Keratinocyte (primary cell): ENCODE data around the gene JCAD. TPM values are rescaled to one million over a fixed set of nuclear protein-coding genes. Genes with fewer than 3 reads are reported as not detected.

Source experiments
- DNase-seq: peaks from one replicate; pipeline ENCODE4 v3.0.0-alpha.2; 2011; ENCODE audit warnings: low read depth, missing footprints, low spot score
- FAIRE-seq: peaks from 2 replicates; lab custom pipeline; 2011; peaks lifted over from hg19 to GRCh38; lab: Jason Lieb, UNC
- H2AFZ ChIP-seq: 2 replicates; pipeline ENCODE4 v1.6.0; 2012; ENCODE audit warnings: low read length, control low read depth, inconsistent platforms; ENCODE audit not compliant: control insufficient read depth
- H3K27ac ChIP-seq: 2 replicates; pipeline ENCODE4 v1.5.1; 2011; ENCODE audit warnings: low read length; ENCODE audit not compliant: control insufficient read depth, insufficient read depth
- H3K27me3 ChIP-seq: 3 replicates; pipeline ENCODE4 v1.6.0; 2011; ENCODE audit warnings: low read length; ENCODE audit not compliant: control insufficient read depth, insufficient read depth; ENCODE audit errors: extremely low read depth
- H3K36me3 ChIP-seq, 2 experiments: 2 replicates in 1 of 2; 3 replicates in 1 of 2; pipeline ENCODE4 v1.5.1; 2011; ENCODE audit warnings: low read length in 2 of 2, mild to moderate bottlenecking in 1 of 2; ENCODE audit not compliant: control insufficient read depth in 2 of 2, insufficient read depth in 2 of 2; ENCODE audit errors: extremely low read depth in 1 of 2
- H3K4me1 ChIP-seq: 3 replicates; pipeline ENCODE4 v1.5.1; 2011; ENCODE audit warnings: low read length; ENCODE audit not compliant: control insufficient read depth, insufficient read depth; ENCODE audit errors: extremely low read depth
- H3K4me2 ChIP-seq: 3 replicates; pipeline ENCODE4 v1.6.0; 2011; ENCODE audit warnings: low read depth, low read length; ENCODE audit not compliant: control insufficient read depth, insufficient read depth; ENCODE audit errors: extremely low read depth
- H3K4me3 ChIP-seq, 3 experiments: fragments of 200-600 bp in 1 of 3; sonication (generic) in 1 of 3; 2 replicates in 2 of 3; 3 replicates in 1 of 3; pipeline ENCODE4 v1.5.1; 2011 to 2016; ENCODE audit warnings: low read length in 3 of 3, mild to moderate bottlenecking in 3 of 3, control low read depth in 2 of 3, inconsistent platforms in 1 of 3, low read depth in 1 of 3, mixed read lengths in 1 of 3, mixed run types in 1 of 3, moderate library complexity in 1 of 3; ENCODE audit not compliant: control insufficient read depth in 2 of 3, insufficient read depth in 2 of 3; ENCODE audit errors: extremely low read depth in 1 of 3
- H3K79me2 ChIP-seq: 2 replicates; pipeline ENCODE4 v1.6.0; 2012; ENCODE audit warnings: low read length; ENCODE audit not compliant: control insufficient read depth, insufficient read depth
- H3K9ac ChIP-seq: 3 replicates; pipeline ENCODE4 v1.6.0; 2011; ENCODE audit warnings: low read length; ENCODE audit not compliant: control insufficient read depth, insufficient read depth; ENCODE audit errors: extremely low read depth
- H3K9me1 ChIP-seq: 3 replicates; pipeline ENCODE4 v1.6.0; 2011; ENCODE audit warnings: low read length; ENCODE audit not compliant: control insufficient read depth, insufficient read depth; ENCODE audit errors: extremely low read depth
- H3K9me3 ChIP-seq: 2 replicates; pipeline ENCODE4 v1.5.1; 2012; ENCODE audit warnings: low read depth, low read length; ENCODE audit not compliant: control insufficient read depth
- H4K20me1 ChIP-seq: 3 replicates; pipeline ENCODE4 v1.6.0; 2011; ENCODE audit warnings: low read length; ENCODE audit not compliant: control insufficient read depth, insufficient read depth; ENCODE audit errors: extremely low read depth
- EZH2 ChIP-seq: IDR thresholded peaks from one replicate; pipeline ENCODE4 v1.6.1; 2012; ENCODE audit warnings: inconsistent platforms, mild to moderate bottlenecking, low read length, moderate library complexity
- dilution Hi-C: fragments of 300-500 bp; cut with MboI; formaldehyde crosslinking; loops from one replicate; pipeline ENCODE4 v1.7.0; 2020; ENCODE audit warnings: low sequenced_read_pairs; ENCODE audit not compliant: extremely low pct_ligation_motif_present
- polyA plus RNA-seq, 5 experiments: library from polyadenylated mRNA; depleted of rRNA in 3 of 5; stranded (reverse) in 3 of 5; stranded (forward) in 1 of 5; unstranded in 1 of 5; fragments of >200 nt; gene quantifications; 1 replicate in 1 of 5; 2 replicates in 3 of 5; 3 replicates in 1 of 5; pipeline versions ENCODE4 v1.2.1 to v1.2.3, GENCODE V29; 2011 to 2012; ENCODE audit warnings: missing spikeins in 2 of 5, low read depth in 1 of 5, low replicate concordance in 1 of 5
- TF ChIP-seq, protein P1 (sequence below), 3 experiments: IDR thresholded peaks in 1 of 3; conservative IDR thresholded peaks in 1 of 3; optimal IDR thresholded peaks in 1 of 3; 2 replicates in 2 of 3; 3 replicates in 1 of 3; pipeline versions ENCODE3 to v1.5.1; 2011; ENCODE audit warnings: low read length in 3 of 3, mild to moderate bottlenecking in 3 of 3, moderate library complexity in 2 of 3, control low read depth in 1 of 3, inconsistent platforms in 1 of 3; ENCODE audit not compliant: insufficient read depth in 2 of 3; ENCODE audit errors: extremely low read depth in 1 of 3

Gene JCAD
- polyA plus RNA-seq, 1 donor (not counting 4 experiments of a cell fraction or from before 2014, with no cell fraction given), result 0.10 TPM

DNA sequence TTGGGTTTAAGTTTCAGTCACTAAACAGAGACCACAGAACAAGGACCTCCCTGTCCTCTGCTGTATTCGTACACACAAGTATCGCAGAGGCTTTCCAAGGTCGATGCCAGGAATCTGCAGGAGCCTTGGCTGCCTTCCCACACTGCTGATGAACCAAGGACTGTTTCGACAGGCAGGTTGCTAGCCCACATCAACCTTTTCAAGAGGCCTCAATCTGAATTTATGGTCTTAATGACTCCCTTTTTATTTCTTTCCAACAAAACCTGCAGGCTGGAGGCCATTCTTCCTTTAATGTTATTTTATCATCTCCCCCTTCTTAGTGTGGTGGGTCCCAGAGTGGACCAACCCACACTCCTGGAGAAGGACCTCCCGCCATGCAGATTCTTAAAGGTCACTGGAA lies 45.6 kb downstream of the JCAD start:
- H3K4me1 ChIP-seq, result no peaks in the 10 kb centered on the region
- no peaks in the 10 kb centered on the region for H3K9me3 ChIP-seq
- H2AFZ ChIP-seq, result no peak overlapping the region
- no peaks in the 10 kb centered on the region for H3K36me3 ChIP-seq
- dilution Hi-C loops, result no loop called here
- H3K79me2 ChIP-seq, result no peaks in the 10 kb centered on the region
- no peak overlapping the region for H3K9ac ChIP-seq
- DNase-seq, result no peak
- H3K9me1 ChIP-seq, result no peaks in the 10 kb centered on the region
- H4K20me1 ChIP-seq, result no peaks in the 10 kb centered on the region
- FAIRE-seq, result no peak
- TF ChIP-seq EZH2, result no peak
- TF ChIP-seq, protein P1, sequence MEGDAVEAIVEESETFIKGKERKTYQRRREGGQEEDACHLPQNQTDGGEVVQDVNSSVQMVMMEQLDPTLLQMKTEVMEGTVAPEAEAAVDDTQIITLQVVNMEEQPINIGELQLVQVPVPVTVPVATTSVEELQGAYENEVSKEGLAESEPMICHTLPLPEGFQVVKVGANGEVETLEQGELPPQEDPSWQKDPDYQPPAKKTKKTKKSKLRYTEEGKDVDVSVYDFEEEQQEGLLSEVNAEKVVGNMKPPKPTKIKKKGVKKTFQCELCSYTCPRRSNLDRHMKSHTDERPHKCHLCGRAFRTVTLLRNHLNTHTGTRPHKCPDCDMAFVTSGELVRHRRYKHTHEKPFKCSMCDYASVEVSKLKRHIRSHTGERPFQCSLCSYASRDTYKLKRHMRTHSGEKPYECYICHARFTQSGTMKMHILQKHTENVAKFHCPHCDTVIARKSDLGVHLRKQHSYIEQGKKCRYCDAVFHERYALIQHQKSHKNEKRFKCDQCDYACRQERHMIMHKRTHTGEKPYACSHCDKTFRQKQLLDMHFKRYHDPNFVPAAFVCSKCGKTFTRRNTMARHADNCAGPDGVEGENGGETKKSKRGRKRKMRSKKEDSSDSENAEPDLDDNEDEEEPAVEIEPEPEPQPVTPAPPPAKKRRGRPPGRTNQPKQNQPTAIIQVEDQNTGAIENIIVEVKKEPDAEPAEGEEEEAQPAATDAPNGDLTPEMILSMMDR (optimal IDR thresholded peaks at IDR 0.05 in 1 of 3, IDR thresholded peaks at IDR 0.05 in 1 of 3, conservative IDR thresholded peaks at IDR 0.05 in 1 of 3; ENCODE audit: extremely low read depth in 1 of 3, insufficient read depth in 2 of 3, low read length in 3 of 3), result no peak
- H3K27me3 ChIP-seq, result peaks cover 4% of the 10 kb centered on the region
- no peak overlapping the region for H3K4me2 ChIP-seq
- no peak overlapping the region for H3K4me3 ChIP-seq
- H3K27ac ChIP-seq, result no peak overlapping the region

DNA sequence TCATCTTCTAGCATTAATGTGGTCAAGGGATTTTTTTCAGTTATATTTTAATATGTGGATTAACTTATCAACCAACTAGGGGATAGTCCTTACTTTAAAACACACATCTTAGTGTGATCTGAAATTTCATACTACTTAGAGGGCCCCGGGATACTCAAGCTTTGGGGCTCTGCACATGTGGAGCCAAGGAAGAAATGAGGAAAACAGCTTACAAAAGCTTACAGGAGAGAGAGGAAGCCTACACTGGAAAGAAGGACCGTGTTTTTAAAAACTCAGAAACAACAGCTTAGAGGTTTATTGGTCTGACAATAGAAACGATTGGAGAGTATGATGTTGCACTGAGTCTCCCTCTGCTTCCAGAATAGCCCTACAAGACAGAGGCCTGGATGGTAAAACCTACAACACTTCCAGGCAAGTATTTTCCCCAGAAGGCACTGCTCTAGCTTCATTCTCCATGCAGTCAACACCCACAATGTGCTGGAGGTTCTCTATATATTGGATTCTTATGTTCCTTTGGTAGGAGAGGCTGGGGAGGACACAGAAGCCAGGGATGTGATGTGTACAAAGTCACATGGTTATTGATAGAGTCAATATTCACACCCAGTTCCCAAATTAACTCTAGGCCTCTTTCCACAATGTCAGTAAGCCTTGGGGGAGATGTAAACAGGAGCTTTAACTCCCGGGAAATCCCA lies 47.3 kb downstream of the JCAD start:
- dilution Hi-C loops, result no loop called here
- Histone ChIP-seq H3K36me3 (no peaks in the 10 kb centered on the region), H4K20me1 (no peaks in the 10 kb centered on the region), H3K27me3 (peaks cover 4% of the 10 kb centered on the region), H3K4me1 (no peaks in the 10 kb centered on the region), H3K9ac (no peak overlapping the region), H3K79me2 (no peaks in the 10 kb centered on the region), H3K9me1 (no peaks in the 10 kb centered on the region), H3K4me3 (no peak overlapping the region), H3K27ac (no peak overlapping the region), H3K9me3 (no peaks in the 10 kb centered on the region), H2AFZ (no peak overlapping the region), H3K4me2 (no peak overlapping the region)
- FAIRE-seq (no peak), DNase-seq (no peak)
- TF ChIP-seq, protein P1 (optimal IDR thresholded peaks at IDR 0.05 in 1 of 3, IDR thresholded peaks at IDR 0.05 in 1 of 3, conservative IDR thresholded peaks at IDR 0.05 in 1 of 3; ENCODE audit: extremely low read depth in 1 of 3, insufficient read depth in 2 of 3, low read length in 3 of 3), result no peak
- no peak for TF ChIP-seq EZH2
